Muscle of arm (tissue), 12 donors: ENCODE results near the gene RAI1. TPM values are rescaled to one million over a fixed set of nuclear protein-coding genes. Genes with fewer than 3 reads are reported as not detected.

Experiments used
- DNase-seq: peaks from one replicate; pipeline ENCODE4 v3.0.0-alpha.2; 2013
- polyA plus RNA-seq, 12 donors: library from polyadenylated mRNA; unstranded; fragments of 120-200 nt; gene quantifications; one replicate each; pipeline ENCODE4 v1.2.1, GENCODE V29; 2013; ENCODE audit not compliant: insufficient read length in 12 of 12

RAI1 gene
- polyA plus RNA-seq, 12 donors = 11.7 to 36.8 (median 14.5) TPM; not detected in 1

DNA sequence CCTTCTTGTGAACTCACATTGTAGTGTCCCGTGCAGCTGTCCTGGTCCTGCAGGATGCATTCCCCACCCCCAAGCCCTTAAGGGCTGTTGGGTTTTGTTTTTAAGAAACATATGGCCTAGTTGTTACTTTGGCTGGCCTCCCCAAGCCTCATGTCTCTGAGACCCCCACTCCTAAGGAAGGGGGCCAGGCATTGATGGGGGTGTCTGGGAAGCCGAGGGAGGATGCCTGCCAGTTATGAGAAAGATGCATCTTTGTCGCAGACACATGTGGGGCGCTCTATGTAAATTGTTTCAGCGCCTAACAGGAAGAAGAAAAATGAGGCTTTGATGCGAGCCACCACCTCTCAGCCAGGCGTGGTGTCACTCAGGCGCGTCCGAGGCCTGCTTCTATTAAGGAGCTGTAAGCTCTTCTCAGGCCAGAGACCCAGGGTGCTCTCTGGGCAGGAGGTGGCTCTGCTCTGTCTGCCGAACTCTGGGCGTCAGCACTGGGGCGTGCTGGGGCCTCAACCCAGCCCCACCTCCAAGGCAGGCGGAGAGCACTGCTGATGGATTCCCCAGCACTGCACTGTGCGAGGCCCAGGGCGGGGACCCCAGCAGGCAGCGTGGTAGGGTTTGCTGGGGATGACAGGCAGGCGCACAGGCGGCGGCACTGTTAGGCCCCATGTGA, 85.0 kb downstream of the RAI1 start:
- DNase-seq = no peak

DNA sequence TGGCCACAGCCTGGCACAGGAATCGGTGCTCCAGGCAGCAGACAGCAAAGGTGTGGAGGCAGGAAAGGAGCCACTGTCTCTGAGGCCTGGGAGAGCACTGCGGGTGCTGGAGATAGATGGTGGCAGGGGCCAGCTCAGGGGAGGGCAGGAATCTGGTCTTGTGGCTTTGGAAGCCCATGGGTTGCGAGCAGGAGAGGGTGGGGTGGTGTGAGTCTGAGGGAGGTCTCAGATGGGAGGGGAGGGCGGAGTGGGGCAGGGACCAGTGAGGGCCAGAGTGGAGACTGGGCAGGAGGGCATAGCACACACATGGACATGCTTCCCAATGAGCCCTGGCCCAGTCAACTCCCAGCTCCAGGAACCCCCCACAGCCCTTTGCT, 85.5 kb downstream of the RAI1 start:
- no peak for DNase-seq

DNA sequence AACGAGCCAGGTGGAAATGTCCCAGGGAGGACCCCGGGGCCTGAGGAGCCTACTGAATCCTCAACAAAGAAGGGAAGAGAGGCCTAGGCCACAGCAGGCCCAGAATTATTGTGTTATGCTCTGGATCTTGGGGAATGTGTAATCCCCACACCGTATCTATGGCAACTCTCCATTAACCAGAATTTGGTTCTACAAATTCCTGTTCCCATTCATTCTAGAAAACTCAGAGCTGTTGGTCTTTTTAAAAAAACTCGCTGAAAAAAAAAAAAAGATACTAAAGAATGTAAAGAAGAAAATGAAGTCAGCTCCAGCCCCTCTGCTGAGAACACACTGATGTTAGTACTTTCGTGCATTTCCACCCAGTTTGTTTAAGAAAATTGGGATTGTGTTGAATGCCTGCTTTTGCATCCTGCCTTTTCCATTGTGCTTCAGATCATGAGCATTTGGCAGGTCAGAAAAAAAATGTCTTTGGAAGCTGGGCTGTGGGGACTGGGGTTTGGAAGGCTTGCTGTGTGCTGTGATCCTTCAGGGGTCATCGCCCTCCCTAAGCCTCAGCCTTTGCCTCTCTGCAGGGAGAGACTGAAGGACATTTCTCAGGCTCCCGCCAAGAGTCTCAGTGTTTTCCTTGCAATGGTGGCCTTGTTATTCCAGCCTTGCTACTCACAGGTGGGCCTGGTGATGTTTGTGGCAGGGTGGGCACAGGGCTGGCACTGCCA, 86.1 kb downstream of the RAI1 start:
- DNase-seq = no peak

DNA sequence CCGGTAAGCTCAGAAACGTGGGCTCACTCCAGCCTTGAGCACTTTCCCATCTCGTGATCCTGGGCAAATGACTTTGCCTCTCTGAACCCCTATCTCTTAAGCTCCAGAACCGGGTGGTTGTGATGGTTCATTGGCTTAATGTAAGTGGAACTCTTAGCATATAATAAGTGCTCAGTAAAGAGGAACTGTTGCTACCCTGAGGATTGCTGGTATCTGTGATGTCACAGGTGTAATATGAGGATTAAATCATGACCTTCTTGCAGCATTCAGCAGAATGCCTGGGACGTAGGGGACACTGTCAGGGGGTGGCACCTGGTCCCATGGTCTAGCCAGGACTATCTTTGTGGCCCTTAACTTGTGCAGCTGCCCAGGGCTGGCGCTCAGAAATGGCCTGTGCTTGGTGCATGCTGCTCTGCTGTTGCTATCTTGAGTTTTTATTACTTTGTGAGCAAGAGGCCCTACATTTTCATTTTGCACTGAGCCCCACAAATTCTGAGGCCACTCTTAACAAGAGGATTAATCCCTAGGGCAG, 86.7 kb downstream of the RAI1 start:
- DNase-seq = no peak

DNA sequence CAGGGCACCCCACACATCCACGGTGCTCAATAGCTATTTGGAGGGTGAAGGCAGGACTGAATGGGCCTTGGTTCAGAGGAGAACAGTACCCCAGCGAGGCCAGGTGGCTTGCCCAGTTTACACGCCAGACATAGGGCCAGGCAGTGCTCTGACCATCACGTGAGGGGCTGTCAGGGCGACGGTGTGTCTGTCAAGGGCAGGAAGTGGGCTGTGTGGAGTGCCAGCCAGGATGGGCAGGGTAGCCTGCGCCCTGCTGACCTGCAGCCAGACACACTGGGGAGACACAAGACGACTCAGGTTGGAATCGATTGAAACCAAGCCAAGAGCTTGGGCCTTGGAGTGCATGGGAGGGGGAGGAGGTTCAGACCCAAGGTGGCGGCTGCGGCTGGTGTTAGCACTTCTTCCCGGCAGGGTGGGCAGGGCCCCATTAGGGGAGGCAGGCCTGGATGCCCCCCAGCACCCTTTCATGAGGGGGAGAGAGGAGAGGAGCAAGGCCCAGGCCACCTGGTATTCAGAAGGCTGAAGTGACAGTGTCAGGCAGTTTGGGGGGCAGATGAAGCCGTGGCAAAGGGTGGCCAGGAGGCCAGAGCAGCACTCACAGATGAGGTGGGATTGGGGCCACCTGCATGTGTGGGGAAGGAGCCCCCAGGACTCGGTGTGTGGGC, 87.3 kb downstream of the RAI1 start:
- DNase-seq = no peak

DNA sequence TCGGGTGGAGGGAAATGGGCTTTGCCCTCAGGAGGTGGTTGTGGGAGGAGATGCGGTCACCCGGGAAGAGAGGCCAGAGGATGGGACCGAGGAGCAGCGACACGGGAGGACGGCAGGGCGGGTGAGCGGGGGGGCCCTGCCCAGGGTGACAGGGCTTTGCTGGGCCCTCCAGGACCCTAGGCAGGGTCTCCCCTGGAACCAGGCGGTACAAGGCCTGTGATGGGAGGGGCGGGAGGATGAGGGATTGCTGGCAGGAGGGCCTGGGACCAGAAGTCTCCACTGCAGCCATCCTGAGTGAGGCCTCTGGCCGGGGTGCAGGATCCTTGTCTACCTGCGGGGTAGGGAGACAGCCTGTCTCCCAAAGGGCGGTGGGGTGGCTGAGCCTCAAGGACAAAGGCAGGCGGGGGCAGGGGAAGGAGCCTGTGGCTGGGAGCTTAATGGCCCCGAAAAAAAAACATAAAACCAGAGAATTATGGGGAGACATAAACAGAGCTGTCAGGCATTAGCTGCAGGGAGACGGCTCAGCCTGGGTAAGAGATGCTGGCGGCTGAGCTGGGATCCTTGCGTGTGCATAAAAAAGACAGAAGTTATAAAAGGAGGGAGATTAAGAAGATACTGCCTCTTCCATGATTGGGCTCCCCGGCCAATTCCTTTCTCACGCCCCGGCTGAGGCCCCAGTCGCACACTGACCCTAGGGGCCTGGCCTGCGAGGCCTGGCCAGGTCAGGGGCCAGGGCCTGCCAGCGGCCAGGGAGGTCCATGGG, 88.8 kb downstream of the RAI1 start:
- DNase-seq = no peak

DNA sequence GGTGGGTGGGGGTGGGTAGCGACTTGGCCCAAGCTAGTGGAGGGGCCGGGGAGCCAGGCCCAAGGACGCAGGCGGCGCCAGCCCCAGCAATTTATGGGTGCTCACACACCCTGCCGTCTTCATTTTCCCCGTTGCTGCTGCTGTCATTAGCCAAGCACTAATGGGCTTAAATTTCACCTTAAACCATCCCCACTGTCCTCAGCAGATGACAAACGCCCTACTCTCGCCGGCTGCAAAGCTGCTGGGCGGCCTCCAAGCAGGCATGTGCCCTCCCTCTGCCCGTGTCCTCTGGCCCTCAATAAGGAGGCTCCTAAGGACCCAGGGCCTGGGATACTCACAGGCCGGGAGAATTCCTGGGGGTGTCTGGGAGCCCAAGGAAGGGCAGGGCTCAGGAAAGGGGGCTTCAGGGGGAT, 89.4 kb downstream of the RAI1 start:
- no peak for DNase-seq

DNA sequence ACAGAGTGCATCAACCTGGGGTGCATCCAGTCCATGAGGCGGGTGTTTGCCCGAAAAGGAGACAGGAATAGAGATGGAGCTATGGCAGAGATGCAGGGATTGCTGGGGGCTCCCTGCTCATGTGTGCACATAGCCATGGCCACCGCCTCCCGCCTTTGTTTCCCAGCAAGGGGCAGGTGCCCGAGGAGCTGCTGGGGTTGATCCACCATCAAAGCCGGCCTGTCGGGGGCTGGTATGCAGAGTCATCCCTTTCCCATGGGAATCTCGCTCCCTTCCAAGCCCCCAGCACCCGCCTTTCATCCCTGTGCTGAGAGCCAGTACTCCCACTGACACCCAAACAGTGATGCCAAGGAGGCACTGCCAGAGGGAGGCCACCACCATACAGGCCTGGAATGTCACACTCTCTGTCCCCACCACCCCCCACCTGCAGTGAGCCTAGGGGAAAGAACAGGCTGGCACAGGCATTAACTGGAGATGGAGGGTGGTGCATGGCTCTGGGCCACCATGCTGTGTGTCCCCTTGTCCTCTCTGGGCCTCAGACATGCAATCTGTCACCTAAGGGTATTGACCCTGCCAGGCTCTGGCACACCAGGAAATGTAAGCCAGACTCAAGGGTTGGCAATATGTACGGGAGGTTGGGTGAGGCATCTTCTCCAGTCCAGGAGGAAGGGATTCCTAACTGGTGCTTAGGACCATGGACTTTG, 90.4 kb downstream of the RAI1 start:
- DNase-seq = no peak

DNA sequence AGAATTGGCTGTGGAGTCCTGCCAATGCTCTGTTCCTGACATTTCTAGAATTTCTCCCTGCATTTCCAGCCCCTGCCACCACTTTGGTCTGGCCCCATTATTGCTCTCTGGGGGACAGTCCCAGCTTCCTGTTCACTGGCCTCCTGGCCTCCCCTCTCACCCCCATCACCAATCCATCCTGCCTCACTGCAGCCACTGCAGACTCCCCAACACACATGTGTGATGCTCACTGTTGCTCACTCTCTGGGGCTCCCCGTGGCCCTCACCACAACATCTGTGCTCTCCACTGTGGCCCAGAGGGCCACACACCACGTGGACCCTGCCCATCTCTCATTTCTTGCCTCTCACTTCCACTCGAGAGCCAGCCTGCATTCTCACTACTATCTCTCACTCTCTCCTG, 91.0 kb downstream of the RAI1 start:
- DNase-seq = no peak

DNA sequence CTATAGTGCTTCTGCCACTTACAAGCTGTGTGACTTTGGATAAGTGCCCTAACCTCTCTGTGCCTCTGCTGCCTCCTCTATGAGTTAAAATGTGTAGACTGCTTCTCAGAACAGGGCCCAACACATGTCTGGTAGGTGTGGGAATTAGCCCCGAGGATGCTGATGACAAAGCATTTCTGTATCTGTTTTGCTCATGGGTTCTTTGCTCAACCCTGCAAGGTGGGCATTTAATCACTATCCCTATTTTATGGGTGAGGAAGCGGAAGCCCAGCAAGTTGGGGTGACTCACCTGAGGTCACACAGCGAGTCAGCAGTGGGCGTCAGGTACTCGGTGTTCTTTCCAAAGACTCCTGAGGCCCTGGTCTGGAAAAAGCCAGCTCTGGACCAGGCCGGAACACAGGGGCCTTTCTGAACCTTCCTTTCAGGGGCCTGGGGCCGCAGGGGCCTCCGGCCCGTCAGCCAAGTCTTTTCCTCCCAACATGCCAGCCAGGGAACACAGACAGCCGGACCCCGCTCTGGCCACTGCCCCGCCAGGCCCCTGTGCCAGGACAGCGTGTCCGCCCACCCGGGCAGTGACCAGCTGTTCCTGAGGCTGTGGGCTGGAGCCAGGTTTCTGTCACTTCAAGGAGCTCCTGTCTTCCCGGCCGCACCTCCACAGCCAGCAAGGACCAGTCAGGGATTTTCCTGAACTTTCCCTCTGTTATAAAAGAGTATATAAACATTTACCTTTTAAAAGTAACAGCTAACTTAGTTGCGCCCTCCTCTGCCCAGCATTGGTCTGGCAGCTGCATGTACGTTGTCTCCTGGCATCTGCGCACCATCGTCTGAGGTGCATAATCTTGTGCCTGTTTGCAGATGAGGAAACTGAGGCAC, 93.0 kb downstream of the RAI1 start:
- no peak for DNase-seq

DNA sequence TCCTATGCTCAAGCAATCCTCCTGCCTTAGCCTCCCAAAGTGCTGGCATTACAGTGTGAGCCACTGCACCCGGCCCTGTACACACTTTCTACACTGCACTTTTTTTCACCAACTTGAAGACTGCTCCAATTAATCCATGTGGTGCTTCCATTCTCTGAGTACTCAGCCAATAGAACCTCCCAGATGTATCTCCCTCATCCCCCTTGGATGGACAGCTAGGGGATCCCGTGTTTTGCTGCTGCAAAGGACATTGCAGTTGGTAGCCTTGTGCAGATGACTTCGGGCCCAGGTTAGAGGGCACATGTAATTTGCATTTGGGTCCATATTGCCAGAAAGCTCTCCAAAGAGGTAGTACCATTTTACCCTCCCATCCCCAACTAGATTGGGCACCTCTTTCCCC, 95.6 kb downstream of the RAI1 start:
- DNase-seq = no peak

DNA sequence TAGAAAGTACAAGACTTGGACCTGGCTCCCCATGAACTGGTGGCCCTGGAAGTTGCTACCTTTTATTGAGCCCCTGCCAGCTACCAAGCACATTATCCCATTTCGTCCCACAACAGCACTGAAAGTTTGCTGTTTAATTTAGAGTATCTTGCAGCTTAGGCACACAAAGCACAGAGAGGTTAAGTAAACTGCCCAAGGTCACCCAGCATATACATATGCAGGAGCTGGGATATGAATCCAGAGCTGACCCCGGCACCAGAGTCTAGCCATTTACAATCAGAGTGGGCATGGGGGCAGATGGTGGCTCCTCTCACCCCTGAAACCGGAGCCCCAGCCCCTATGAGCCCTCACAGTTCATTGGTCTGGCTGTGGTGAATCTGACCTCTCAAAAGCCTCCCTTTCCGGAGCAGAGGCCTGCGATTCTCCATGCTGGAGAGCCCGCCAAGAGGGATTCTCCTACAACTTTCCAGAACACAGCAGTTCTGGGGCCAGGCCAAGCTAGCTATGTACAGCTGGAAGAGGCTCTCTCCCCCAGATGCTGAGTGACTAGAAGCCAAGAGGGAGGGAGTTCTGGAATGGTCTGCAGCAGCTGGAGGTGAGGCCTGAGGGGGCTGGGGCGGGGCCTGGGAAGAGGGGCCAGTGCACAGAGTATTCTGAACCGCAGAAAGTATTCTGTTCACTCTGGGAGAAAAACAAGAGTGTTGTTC, 97.2 kb downstream of the RAI1 start:
- DNase-seq = peak; percentile 98

DNA sequence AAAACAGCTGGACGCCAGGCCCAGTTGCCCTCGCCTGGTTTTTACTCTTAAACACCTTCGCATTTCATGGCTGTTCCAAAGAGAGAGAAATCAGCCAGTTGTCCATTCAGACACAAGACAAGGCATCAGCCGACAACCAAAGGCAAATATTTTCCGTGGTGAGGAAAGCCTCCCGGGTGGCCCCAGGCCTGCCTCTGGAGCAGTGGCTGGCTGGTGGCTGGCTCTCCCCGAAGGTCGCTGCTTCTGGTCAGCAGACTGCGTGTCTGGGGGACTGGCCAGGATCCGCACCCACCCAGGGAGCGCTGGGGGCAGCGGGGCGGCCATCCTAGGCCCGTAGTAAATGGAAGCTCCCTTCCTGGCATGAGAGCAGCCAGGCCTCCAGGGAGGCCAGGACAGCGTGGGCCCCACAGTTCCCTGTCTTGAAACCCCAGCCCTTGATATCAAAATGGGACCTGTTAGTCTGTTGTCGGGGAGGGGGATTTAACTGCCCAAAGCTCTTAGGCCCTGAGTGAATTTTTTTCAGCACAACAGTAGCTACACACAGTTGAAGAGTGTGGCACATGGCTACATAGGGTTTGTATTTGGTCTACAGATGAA, 97.9 kb downstream of the RAI1 start:
- DNase-seq = no peak

DNA sequence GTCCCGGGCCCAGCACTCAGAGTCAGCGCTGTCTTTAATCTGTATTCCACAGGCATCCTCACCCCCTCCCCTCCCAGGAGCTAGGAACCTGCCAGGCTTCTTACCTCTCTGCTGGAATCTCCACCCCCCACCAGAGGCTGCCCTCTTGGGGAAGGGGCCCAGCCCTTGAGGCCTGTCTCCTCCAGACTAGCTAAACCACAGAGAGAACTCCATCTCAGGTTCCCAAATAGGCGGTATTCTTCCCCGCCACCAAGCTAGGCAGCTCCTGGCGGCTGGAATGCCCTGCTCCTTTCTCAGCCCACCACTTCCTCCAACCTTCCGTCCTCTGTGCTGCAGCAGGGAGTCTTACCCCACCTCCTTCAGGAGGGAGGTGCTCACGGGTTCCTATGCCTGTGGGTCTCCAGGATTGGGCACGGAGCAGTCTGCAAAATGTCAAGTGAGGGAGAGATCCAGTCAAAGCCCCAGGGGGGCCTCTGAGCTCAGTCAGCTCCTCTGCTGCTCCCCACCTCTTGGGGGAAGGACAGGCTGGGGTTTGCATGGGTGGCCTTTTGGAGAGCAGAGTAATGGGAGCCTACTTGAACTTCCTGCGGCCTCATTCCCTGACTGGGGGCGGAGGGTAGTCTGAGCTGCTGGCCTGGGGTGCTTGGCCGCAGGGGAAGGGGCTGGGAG, 99.8 kb downstream of the RAI1 start:
- no peak for DNase-seq

DNA sequence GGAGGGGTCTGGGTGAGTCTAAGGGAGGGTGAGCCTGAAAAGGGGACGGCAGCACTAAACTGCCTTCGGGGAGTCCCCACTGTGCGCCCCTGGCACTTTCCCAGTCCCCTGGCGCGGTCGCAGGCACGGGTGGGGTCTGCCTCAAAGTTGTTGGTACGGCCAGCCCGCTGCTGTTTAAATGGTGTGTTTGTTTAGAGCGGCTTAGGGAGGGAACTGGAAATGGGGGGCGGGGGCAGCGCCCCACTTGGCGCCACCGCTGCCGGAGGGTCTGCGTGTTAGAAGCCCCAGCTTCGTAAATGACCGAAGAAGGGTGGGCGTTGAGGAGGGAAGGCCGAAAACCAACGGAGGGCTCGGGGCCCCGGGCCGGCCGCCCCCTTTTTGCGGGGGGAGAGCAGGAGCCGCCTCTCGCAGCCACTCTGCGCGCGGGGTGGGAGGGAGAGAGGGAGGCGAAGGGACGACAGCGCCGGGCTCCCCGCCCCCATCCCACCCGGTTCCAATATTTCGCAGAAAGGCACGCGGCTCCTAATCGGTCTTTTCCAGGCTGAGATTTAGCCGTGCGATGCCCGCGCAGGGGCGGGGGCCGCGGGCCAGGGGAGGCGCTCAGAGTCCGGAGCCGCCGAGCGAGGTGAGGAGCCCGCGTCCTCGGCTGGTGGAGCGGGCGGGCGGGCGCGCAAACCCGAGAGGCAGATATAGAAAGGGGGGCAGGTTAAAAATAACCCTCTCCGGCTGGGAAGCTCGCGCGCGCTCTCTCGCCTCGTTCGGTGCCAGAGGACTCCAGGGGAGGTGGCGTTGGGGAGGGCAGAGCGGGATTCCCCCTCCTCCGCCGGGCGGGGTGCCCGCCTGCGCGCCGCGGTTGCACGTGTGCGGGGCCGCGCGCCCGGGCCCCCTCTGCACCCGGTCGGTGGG, 100.6 kb downstream of the RAI1 start:
- DNase-seq = peak; percentile 79

DNA sequence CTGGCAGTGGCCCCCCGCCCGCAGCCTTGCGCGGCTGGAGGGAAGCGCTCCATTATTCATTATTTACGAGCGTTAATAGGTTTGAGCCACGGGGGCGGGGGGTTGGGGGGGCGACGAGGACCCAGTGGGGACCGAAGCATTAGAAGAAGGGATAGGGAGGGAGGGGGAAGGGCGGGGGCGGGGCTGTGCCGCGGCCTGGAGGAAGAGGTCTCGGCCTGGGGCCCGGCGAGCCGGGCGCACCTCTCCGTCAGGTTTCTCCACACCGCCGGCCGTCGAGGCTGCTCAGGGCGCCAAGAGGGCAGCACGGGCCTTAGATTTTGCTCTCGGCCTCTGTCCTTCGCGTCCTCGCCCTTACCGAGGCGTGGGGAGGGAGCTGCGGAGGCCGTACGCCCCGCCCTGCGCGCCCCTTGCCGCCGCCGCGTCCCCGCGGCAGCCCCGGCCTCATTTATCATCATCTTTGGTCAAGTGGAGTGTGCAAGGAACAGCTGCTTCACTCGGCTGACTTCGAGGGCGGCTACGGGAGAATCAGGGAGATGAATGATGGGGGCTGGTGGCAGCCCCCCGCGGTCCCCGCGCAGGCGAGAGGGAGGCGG, 101.4 kb downstream of the RAI1 start:
- DNase-seq = no peak

DNA sequence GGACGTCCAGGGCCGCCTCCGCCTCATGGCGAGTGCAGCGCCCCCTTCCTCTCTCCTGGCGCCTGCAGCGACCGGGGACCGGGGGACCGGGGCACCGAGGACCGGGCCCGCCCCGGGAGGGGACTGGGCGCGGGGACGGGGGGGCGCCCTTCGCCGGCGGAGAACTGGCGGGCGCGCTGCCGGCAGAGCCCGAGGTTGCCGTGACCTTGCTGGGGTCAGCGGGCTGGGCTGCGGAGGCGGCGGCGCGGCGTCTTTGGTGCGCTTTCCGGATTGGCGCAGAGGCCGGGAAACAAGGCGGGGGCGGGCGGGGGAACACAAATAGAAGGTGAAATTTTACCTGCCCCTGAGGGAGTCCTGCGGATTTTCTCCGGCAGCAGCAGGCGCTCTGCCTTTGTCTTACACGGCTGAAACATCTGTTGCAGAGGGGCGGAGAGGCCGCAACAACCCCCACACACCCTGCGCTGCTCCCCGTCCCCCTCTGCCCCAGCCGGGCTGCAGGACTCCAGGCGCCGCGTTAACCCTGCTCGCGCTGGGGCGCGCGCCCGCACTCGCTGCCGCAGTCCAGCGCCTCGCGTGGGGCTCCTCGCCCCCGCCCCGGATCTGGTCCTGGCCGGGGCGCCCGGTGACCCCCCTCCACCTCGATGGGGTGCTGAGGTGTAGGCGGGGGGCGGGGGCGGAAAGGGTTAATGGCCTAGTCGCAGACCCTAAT, 102.0 kb downstream of the RAI1 start:
- peak; percentile 46 for DNase-seq
